AG09309 (cell line): ENCODE measurements around the gene TMEM37.

ENCODE experiments used
- DNase-seq: peaks from one replicate; pipeline ENCODE4 v3.0.0-alpha.2; 2010; ENCODE audit warnings: low read depth
- H3K4me3 ChIP-seq: 2 replicates; pipeline ENCODE4 v1.5.1; 2011; ENCODE audit warnings: mild to moderate bottlenecking, low read depth, low read length, moderate library complexity; ENCODE audit not compliant: control insufficient read depth
- TF ChIP-seq, protein P1 (sequence below): IDR thresholded peaks from 2 replicates; pipeline ENCODE4 v1.5.1; 2011; ENCODE audit warnings: mild to moderate bottlenecking, low read depth, low read length, inconsistent platforms; ENCODE audit not compliant: insufficient read depth, control insufficient read depth; ENCODE audit errors: missing control alignments

Gene TMEM37

GRCh38 chr2:119431155-119431975, at the start of gene TMEM37:
TSS of gene TMEM37 (plus strand) at chr2:119431854. CDS start at chr2:119431904, 50 bp downstream.
- peak within 1 kb of the TSS; percentile 37 for H3K4me3 ChIP-seq
- no peak for DNase-seq
- TF ChIP-seq, protein P1, sequence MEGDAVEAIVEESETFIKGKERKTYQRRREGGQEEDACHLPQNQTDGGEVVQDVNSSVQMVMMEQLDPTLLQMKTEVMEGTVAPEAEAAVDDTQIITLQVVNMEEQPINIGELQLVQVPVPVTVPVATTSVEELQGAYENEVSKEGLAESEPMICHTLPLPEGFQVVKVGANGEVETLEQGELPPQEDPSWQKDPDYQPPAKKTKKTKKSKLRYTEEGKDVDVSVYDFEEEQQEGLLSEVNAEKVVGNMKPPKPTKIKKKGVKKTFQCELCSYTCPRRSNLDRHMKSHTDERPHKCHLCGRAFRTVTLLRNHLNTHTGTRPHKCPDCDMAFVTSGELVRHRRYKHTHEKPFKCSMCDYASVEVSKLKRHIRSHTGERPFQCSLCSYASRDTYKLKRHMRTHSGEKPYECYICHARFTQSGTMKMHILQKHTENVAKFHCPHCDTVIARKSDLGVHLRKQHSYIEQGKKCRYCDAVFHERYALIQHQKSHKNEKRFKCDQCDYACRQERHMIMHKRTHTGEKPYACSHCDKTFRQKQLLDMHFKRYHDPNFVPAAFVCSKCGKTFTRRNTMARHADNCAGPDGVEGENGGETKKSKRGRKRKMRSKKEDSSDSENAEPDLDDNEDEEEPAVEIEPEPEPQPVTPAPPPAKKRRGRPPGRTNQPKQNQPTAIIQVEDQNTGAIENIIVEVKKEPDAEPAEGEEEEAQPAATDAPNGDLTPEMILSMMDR: no peak

GRCh38 chr2:119383410-119384140, 48.1 kb upstream of the TMEM37 start:
- TF ChIP-seq, protein P1: no peak
- no peak for DNase-seq
- no peak overlapping the region for H3K4me3 ChIP-seq

DNA sequence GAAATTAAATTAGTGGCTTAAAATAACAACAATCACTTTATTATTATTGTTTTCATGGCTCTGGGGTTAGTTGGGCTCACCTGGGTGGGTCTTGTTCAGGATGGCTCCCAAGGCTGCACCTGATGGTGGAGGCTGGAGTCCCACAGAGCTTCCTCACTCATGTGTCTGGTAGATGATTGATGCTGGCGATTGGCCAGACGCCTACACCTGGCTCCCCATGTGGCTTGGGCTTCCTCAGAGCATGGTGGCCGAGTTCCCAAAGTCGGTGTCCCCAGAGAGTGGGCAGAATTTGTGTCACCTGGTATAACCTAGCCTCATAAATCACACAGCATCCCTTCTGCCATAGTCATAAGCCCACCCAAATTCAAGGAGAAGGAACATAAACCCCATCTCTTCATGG, 46.7 kb upstream of the TMEM37 start:
- TF ChIP-seq, protein P1: no peak
- H3K4me3 ChIP-seq: no peak overlapping the region
- DNase-seq: no peak

- DNase-seq: no peak
- no peak overlapping the region for H3K4me3 ChIP-seq
- TF ChIP-seq, protein P1: no peak
These were observed 46.2 kb upstream of the TMEM37 start for GRCh38 chr2:119385466-119385865.

DNA sequence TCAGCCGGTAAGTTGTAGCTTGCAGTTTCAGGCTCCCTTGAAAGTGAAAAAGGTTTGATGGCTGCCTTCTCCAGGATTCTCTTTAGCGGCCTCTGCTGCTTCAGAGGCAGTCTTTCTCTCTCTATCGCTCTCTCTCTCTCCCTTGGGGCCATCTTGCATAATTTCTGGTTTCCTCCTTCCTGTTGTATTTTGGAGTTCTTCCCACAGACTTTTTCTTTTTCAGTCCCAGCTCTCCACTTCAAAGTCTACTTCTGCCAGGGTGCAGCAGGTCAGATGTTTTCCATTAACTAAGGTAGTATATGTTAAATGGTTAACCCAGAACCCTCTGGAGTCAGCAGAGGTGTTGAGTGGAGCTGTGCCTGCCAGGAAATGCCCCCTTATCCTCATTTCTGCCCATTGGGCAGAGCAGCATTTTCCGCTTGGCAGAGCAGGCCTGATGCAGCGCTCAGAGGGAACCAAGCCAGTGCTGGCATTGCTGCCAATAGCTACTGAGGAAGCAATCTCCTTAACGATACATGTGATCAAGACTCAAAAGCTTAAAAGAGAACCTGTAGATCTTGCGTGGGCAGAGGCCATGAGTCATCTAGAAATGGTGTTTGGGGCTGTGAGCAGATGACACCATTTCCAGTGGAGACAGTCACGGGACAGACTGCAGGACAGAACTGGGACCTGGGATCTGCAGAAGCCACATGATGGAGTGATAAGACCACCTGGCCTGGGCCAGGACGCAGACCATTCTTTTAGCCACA, 44.1 kb upstream of the TMEM37 start:
- H3K4me3 ChIP-seq: no peak overlapping the region
- DNase-seq: peak; percentile 55
- TF ChIP-seq, protein P1: peak; percentile 49

- peak; percentile 24 for DNase-seq
- H3K4me3 ChIP-seq: no peak overlapping the region
- TF ChIP-seq, protein P1: no peak
These were observed 41.9 kb upstream of the TMEM37 start for GRCh38 chr2:119389615-119390306.
